Type B pancreatic cell (in vitro differentiated cells): Measurements from ENCODE around the gene ARAP2. TPM values are rescaled to one million over a fixed set of nuclear protein-coding genes. Genes with fewer than 3 reads are reported as not detected.

Experiments
- DNase-seq: peaks from one replicate; pipeline ENCODE4 v3.0.0; 2021; ENCODE audit warnings: mixed read lengths; ENCODE audit not compliant: unreplicated experiment; ENCODE audit errors: extremely low spot score
- H3K27ac Mint-ChIP-seq: 2 replicates; pipeline ENCODE4 v1.8.0; 2021; ENCODE audit warnings: mild to moderate bottlenecking, mixed read lengths
- H3K27me3 Mint-ChIP-seq: 2 replicates; pipeline ENCODE4 v1.8.0; 2021; ENCODE audit warnings: mixed read lengths
- H3K36me3 Mint-ChIP-seq: 2 replicates; pipeline ENCODE4 v1.8.0; 2021; ENCODE audit warnings: mixed read lengths
- H3K4me1 Mint-ChIP-seq: one replicate; pipeline ENCODE4 v1.8.0; 2021; ENCODE audit warnings: mixed read lengths; ENCODE audit not compliant: unreplicated experiment
- H3K4me3 Mint-ChIP-seq: 2 replicates; pipeline ENCODE4 v1.8.0; 2021; ENCODE audit warnings: mild to moderate bottlenecking, mixed read lengths
- H3K9me3 Mint-ChIP-seq: 2 replicates; pipeline ENCODE4 v1.8.0; 2021; ENCODE audit warnings: mixed read lengths
- total RNA-seq: library from RNA; stranded (reverse); gene quantifications from 2 replicates; pipeline ENCODE4 v1.2.1, GENCODE V29; 2021; ENCODE audit warnings: low replicate concordance
- TF ChIP-seq, protein P1 (sequence below): fragments of 200-600 bp; sonication (generic); conservative IDR thresholded peaks from 2 replicates; pipeline ENCODE4 v1.5.0; 2021; ENCODE audit warnings: antibody characterized with exemption, mild to moderate bottlenecking

The ARAP2 gene
- total RNA-seq, 1 donor from 2014 or later: 10.8 TPM

DNA sequence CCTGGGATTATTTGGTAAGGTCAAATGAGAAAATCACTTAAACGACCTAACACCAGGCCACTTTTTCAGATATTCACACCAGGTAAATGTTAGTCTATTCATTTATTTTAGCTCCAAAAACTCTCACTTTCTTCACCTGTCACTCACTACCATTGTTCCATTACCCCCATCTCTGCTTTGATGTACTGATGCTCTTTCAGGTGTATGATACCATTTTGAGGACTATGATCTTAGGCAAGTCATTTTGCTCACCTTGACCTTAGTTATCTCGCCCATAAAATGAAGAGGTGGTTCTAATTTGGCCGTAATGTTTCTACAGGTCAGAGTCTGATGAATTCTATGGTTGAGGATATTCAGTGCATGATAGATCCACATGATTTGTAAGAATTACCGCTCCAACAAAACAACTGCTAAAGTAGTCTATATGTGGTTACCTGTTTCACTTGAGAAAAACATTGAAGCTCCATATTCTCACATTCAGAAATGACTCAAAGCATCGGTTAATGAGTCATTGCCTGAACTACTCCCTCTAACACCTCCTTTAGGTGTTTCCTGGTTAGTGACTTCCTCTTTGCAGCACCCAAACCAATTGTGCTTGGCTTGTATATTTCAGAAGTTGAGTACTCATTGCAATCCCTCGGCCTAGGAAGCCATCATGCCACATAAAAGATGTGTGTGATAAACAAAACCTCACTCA is 41.6 kb upstream of the ARAP2 start:
- Mint-ChIP-seq H3K27ac (no peak overlapping the region), H3K4me3 (no peak overlapping the region), H3K36me3 (no peaks in the 10 kb centered on the region), H3K4me1 (peaks cover 4% of the 10 kb centered on the region), H3K9me3 (no peaks in the 10 kb centered on the region), H3K27me3 (no peaks in the 10 kb centered on the region)
- DNase-seq: no peak
- TF ChIP-seq, protein P1, sequence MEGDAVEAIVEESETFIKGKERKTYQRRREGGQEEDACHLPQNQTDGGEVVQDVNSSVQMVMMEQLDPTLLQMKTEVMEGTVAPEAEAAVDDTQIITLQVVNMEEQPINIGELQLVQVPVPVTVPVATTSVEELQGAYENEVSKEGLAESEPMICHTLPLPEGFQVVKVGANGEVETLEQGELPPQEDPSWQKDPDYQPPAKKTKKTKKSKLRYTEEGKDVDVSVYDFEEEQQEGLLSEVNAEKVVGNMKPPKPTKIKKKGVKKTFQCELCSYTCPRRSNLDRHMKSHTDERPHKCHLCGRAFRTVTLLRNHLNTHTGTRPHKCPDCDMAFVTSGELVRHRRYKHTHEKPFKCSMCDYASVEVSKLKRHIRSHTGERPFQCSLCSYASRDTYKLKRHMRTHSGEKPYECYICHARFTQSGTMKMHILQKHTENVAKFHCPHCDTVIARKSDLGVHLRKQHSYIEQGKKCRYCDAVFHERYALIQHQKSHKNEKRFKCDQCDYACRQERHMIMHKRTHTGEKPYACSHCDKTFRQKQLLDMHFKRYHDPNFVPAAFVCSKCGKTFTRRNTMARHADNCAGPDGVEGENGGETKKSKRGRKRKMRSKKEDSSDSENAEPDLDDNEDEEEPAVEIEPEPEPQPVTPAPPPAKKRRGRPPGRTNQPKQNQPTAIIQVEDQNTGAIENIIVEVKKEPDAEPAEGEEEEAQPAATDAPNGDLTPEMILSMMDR: no peak

DNA sequence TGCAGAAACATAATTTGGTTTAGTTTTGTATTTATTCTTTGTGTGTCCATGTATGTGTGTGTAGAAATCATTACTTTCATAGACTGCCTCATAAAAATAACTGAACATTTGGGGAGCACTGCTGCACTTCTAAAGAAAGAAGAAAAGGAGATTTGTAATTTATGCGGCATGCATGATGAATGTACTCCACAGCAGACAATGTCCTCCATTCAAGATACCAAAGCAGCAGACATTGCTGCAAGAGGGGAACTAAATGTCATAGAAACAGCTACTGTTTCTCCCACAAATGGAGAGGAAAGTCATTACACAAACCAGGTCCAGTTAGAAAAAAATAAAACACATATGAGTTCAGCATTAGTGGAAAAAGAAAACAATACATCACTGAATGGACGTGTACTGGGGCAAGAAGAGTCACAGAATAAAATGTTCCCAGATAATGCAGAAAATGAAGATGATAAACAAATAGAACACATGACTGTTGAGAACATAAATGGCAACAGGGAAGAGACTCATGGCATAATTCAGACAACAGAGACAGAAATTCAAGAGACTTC is 39.7 kb upstream of the ARAP2 start:
- no peaks in the 10 kb centered on the region for H3K27me3 Mint-ChIP-seq
- H3K27ac Mint-ChIP-seq: no peak overlapping the region
- DNase-seq: no peak
- no peaks in the 10 kb centered on the region for H3K9me3 Mint-ChIP-seq
- H3K36me3 Mint-ChIP-seq: no peaks in the 10 kb centered on the region
- H3K4me1 Mint-ChIP-seq: peaks cover 12% of the 10 kb centered on the region
- TF ChIP-seq, protein P1: no peak
- no peak overlapping the region for H3K4me3 Mint-ChIP-seq

DNA sequence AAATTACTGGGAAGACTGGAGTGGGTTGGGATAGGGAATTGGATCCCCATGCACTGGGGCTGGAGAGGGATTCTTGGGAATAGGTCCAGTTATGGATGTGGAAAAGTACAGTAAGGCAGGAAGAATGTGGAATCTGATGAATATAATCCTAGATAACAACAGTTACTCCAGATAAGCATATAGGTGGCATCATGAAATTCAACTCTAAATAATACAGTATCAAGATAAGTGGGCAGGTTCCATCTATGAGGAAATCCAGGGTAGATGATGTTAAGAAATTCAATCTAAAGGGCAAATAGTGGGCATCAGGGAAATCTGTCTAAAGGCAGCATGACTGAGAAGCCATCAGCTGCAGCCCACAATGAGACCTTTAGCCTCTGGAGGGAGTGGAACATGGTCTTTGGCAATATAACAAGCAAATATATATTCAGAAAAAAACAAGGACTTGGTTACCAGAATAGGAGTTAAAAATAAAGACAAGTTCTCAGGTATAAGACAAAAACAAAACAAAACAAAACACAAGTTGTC is 38.3 kb upstream of the ARAP2 start:
- TF ChIP-seq, protein P1: no peak
- DNase-seq: no peak
- Mint-ChIP-seq H3K9me3 (no peaks in the 10 kb centered on the region), H3K27ac (no peak overlapping the region), H3K4me1 (peaks cover 12% of the 10 kb centered on the region), H3K4me3 (no peak overlapping the region), H3K36me3 (no peaks in the 10 kb centered on the region), H3K27me3 (no peaks in the 10 kb centered on the region)

DNA sequence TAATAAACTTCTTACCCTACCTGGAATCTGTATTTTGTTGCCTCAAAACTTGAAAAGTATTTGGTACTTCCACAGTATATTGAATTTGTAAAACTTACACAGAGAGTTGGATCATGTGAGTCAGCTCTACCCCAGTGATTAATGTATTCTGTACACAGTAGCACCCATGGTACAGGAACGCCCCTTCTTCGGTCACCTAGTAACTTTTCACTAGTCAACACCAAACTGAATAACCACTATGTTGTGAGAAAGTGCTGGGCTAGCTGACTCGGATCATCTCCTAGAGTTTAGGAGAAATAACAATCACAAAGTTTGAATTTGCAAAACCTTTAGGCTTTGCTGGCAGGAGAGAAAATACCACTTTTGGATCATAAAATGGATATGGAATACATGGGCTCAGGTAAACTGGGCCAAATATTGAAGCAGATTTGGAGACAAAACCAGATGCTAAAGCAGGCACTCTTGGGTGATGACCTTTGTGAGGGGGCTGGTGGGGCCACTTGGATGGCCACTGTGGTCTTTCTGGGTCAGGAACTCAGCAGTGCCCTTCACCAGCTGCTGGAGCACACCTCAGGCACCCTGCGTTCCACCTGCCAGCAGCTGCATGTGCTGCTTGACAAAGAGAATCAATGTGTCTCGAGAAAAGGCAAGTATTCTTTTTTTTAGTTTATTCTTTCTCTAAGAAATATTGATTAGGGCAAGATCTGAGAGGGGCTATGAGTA is 37.2 kb upstream of the ARAP2 start, which contains the start of gene DTHD1:
Gene DTHD1 (plus strand): TSS at position 233 of the 723 bp plus-strand sequence. CDS start 143 bp downstream, at position 376.
- H3K27me3 Mint-ChIP-seq: no peaks in the 10 kb centered on the region
- H3K4me1 Mint-ChIP-seq: peaks cover 12% of the 10 kb centered on the region
- no peaks in the 10 kb centered on the region for H3K9me3 Mint-ChIP-seq
- no peak for DNase-seq
- TF ChIP-seq, protein P1: no peak
- no peaks in the 10 kb centered on the region for H3K36me3 Mint-ChIP-seq
- H3K4me3 Mint-ChIP-seq: no peak within 1 kb of the TSS
- peak within 1 kb of the TSS; percentile 36 for H3K27ac Mint-ChIP-seq

DNA sequence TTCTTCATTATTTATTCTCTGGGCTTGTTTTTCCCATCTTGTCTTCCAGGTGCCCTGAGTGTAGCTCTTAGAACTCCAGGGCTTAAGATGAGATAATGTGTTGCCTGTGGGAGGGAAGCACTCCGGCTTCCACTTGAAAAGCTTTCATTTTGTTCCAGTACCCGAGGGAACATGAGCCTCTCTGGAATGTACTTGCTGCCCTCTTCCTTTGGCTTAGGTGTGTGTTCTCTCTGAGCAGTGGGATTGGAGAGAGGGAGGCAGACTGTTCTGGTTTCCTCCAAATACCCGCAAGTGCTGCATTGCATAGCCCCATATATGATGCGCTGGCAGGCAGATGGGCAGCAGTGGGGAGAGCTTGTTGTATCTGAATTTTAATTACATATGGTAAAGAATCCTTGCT is 36.2 kb upstream of the ARAP2 start:
- H3K4me1 Mint-ChIP-seq: peaks cover 12% of the 10 kb centered on the region
- no peaks in the 10 kb centered on the region for H3K36me3 Mint-ChIP-seq
- no peak overlapping the region for H3K4me3 Mint-ChIP-seq
- TF ChIP-seq, protein P1: no peak
- no peaks in the 10 kb centered on the region for H3K27me3 Mint-ChIP-seq
- no peaks in the 10 kb centered on the region for H3K9me3 Mint-ChIP-seq
- no peak for DNase-seq
- H3K27ac Mint-ChIP-seq: peak overlapping the region; percentile 36
